PC-3 (cell line): Measurements from ENCODE around the gene ENG. TPM values are rescaled to one million over a fixed set of nuclear protein-coding genes. Genes with fewer than 3 reads are reported as not detected.

Experiments
- ATAC-seq: fragments of 200-7000 bp; cut with Tn5 transposase; 2 replicates; pipeline ENCODE4 v1.9.1; 2020; ENCODE audit warnings: mild to moderate bottlenecking, moderate library complexity
- BruUV-seq: library from RNA; stranded (reverse); fragments of 400-500 nt; replicated peaks from 2 replicates; lab custom pipeline; 2021; lab: Mats Ljungman, UMichigan
- CTCF ChIA-PET: fragments of 300-600 bp; sonication (Branson Sonifier 250); formaldehyde crosslinking; loops from one replicate; lab custom pipeline; 2022; ENCODE audit warnings: antibody characterized with exemption; lab: Charles Lee
- POLR2A ChIA-PET: fragments of 300-600 bp; sonication (Branson Sonifier 250); formaldehyde crosslinking; loops from one replicate; lab custom pipeline; 2022; ENCODE audit warnings: antibody characterized with exemption; ENCODE audit not compliant: unreplicated experiment; lab: Charles Lee
- DNase-seq: peaks from one replicate; pipeline ENCODE4 v3.0.0-alpha.2; 2015
- H2AFZ ChIP-seq: fragments of 300-600 bp; sonication (generic); 2 replicates; pipeline ENCODE4 v1.6.0; 2016; ENCODE audit warnings: antibody characterized with exemption, low read length
- H3F3A ChIP-seq: fragments of 300-600 bp; sonication (generic); one replicate; pipeline ENCODE4 v1.6.0; 2017; ENCODE audit warnings: antibody characterized with exemption, low read length, control low read depth, mild to moderate bottlenecking; ENCODE audit not compliant: unreplicated experiment
- H3K27ac ChIP-seq: fragments of 300-600 bp; sonication (generic); 2 replicates; pipeline ENCODE4 v1.5.1; 2016; ENCODE audit warnings: mild to moderate bottlenecking, low read length
- H3K27me3 ChIP-seq: fragments of 300-600 bp; sonication (generic); 2 replicates; pipeline ENCODE4 v1.6.1; 2016; ENCODE audit warnings: low read length, mixed read lengths
- H3K36me3 ChIP-seq: fragments of 300-600 bp; sonication (generic); 2 replicates; pipeline ENCODE4 v1.6.1; 2016; ENCODE audit warnings: low read depth, mixed run types, low read length, mixed read lengths
- H3K4me1 ChIP-seq: fragments of 300-600 bp; sonication (generic); 2 replicates; pipeline ENCODE4 v1.5.1; 2016; ENCODE audit warnings: low read length; ENCODE audit not compliant: insufficient read depth
- H3K4me2 ChIP-seq: fragments of 300-600 bp; sonication (generic); 2 replicates; pipeline ENCODE4 v1.6.0; 2016; ENCODE audit warnings: low read length
- H3K4me3 ChIP-seq: fragments of 300-600 bp; sonication (generic); 2 replicates; pipeline ENCODE4 v1.5.1; 2016; ENCODE audit warnings: mild to moderate bottlenecking, low read length, mixed read lengths
- H3K79me2 ChIP-seq: fragments of 300-600 bp; sonication (generic); 2 replicates; pipeline ENCODE4 v1.6.1; 2017; ENCODE audit warnings: low read length, mixed read lengths
- H3K9ac ChIP-seq: fragments of 300-600 bp; sonication (generic); 2 replicates; pipeline ENCODE4 v1.6.0; 2016; ENCODE audit warnings: mild to moderate bottlenecking, low read length
- H3K9me2 ChIP-seq: fragments of 300-600 bp; sonication (generic); replicated peaks from 2 replicates; pipeline ENCODE4 v1.6.1; 2016; ENCODE audit warnings: mixed run types, low read length, mixed read lengths
- H3K9me3 ChIP-seq: fragments of 300-600 bp; sonication (generic); 2 replicates; pipeline ENCODE4 v1.6.1; 2016; ENCODE audit warnings: low read length, mixed read lengths
- H4K20me1 ChIP-seq: fragments of 300-600 bp; sonication (generic); 2 replicates; pipeline ENCODE4 v1.6.1; 2016; ENCODE audit warnings: low read length, mixed read lengths
- EZH2 ChIP-seq: fragments of 300-600 bp; sonication (generic); IDR thresholded peaks from one replicate; pipeline ENCODE4 v1.6.1; 2017; ENCODE audit warnings: antibody characterized with exemption, mild to moderate bottlenecking, low read length; ENCODE audit not compliant: unreplicated experiment
- EZH2phosphoT487 ChIP-seq: fragments of 300-600 bp; sonication (generic); IDR thresholded peaks from 2 replicates; pipeline ENCODE4 v1.6.1; 2018; ENCODE audit warnings: mild to moderate bottlenecking, antibody characterized with exemption, low read length, borderline replicate concordance
- intact Hi-C: fragments of 100-400 bp; cut with micrococcal nuclease; formaldehyde crosslinking; loops from 2 replicates; pipeline ENCODE4 v1.9.0; 2023
- total RNA-seq: library from RNA; depleted of rRNA; stranded (reverse); fragments of >200 nt; gene quantifications from 2 replicates; pipeline ENCODE4 v1.2.3, GENCODE V29; 2014
- TF ChIP-seq, protein P1 (sequence below): fragments of 300-600 bp; sonication (generic); conservative IDR thresholded peaks from 2 replicates; pipeline ENCODE4 v1.5.1; 2017; ENCODE audit warnings: antibody characterized with exemption, low read depth, mild to moderate bottlenecking, low read length

Gene ENG
- total RNA-seq, 1 experiment from 2014 or later: 1.1 TPM

DNA sequence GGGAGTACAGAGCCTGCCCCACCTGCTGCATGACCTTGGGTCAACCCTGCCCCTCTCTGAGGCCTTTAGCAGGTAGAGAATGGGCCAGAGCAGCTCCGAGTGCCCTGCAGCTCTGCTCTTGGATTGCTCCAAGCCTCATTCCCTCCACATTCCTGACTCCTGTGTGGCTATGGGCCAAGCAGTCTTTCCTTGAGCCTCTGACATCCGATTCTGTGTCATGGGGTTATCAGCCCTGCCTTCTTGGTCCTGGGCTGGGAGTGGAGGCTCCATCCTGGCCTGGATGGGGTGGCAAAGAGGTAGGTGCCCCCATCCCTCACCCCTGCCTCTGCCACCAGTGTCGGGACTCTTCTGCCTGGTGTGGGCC, 38.1 kb downstream of the ENG start:
- Histone ChIP-seq H4K20me1 (no peaks in the 10 kb centered on the region), H3K4me2 (no peak overlapping the region), H3K27me3 (no peaks in the 10 kb centered on the region), H3K27ac (no peak overlapping the region), H3K9me2 (no peaks in the 10 kb centered on the region), H3F3A (no peaks in the 10 kb centered on the region), H3K36me3 (peaks cover 10% of the 10 kb centered on the region; the same call in 1 of the 2 replicates), H3K4me3 (no peak overlapping the region), H3K4me1 (no peaks in the 10 kb centered on the region), H3K9me3 (no peaks in the 10 kb centered on the region), H3K9ac (no peak overlapping the region), H3K79me2 (no peaks in the 10 kb centered on the region), H2AFZ (no peak overlapping the region)
- TF ChIP-seq EZH2 (no peak), EZH2phosphoT487 (no peak)
- TF ChIP-seq, protein P1, sequence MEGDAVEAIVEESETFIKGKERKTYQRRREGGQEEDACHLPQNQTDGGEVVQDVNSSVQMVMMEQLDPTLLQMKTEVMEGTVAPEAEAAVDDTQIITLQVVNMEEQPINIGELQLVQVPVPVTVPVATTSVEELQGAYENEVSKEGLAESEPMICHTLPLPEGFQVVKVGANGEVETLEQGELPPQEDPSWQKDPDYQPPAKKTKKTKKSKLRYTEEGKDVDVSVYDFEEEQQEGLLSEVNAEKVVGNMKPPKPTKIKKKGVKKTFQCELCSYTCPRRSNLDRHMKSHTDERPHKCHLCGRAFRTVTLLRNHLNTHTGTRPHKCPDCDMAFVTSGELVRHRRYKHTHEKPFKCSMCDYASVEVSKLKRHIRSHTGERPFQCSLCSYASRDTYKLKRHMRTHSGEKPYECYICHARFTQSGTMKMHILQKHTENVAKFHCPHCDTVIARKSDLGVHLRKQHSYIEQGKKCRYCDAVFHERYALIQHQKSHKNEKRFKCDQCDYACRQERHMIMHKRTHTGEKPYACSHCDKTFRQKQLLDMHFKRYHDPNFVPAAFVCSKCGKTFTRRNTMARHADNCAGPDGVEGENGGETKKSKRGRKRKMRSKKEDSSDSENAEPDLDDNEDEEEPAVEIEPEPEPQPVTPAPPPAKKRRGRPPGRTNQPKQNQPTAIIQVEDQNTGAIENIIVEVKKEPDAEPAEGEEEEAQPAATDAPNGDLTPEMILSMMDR: no peak
- POLR2A ChIA-PET: no interaction called here
- ATAC-seq (no peak), DNase-seq (no peak)
- no TSS peak for BruUV-seq
- CTCF ChIA-PET: no interaction called here
- intact Hi-C loops: no loop called here

DNA sequence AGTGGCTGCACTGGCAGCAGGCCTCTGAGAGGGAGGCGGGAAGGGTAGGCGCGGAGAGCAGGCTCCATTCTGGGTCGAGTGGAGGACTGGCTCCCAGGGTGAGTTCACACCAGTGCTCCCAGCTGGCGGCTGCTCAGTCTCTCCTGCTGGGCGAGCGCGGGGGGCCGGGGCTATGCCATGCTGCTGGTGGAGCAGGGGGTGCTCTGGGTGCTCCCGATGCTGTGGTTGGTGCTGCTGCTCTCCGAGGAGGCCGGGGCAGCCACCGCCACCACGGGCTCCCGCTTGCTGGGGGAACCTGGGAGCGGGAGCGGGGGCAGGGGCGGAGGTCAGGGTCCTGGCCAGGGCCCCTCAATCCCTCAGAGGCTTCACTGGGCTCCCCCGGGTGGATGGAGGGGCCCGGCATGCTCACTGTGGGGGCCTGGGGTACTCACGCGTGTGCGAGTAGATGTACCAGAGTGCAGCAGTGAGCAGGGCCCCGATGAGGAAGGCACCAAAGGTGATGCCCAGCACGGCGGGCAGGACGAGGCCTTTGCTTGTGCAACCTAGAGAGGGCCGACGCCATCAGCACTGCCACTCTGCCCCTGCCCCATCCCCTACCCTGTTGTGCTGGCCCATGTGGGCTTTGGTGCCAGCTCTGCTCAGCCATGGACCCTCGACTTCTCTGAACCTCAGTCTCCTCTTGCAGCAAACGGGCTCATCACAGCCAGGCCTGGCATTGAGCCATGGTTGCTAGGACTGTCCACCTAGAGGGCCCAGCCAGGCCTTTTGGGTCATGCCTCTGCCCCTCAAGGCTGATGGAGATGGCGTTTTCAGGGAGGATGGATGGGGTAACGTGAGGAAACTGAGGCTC, 38.7 kb downstream of the ENG start:
- Histone ChIP-seq H3K36me3 (peaks cover 10% of the 10 kb centered on the region; the same call in 1 of the 2 replicates), H3K4me2 (no peak overlapping the region), H3K27ac (no peak overlapping the region), H3K4me1 (no peaks in the 10 kb centered on the region), H3K79me2 (no peaks in the 10 kb centered on the region), H2AFZ (no peak overlapping the region), H3K27me3 (no peaks in the 10 kb centered on the region), H3K9ac (no peak overlapping the region), H3F3A (no peaks in the 10 kb centered on the region), H3K9me3 (no peaks in the 10 kb centered on the region), H3K4me3 (no peak overlapping the region), H4K20me1 (no peaks in the 10 kb centered on the region), H3K9me2 (no peaks in the 10 kb centered on the region)
- BruUV-seq: no TSS peak
- intact Hi-C loops: no loop called here
- no peak for TF ChIP-seq EZH2
- TF ChIP-seq, protein P1: no peak
- no peak for TF ChIP-seq EZH2phosphoT487
- DNase-seq (no peak), ATAC-seq (no peak)
- ChIA-PET CTCF (no interaction called here), POLR2A (no interaction called here)
